Neural progenitor cell (in vitro differentiated cells): Measurements from ENCODE around the gene EED.

ENCODE experiments used
- EZH2 ChIP-seq: fragments of 200-600 bp; sonication (generic); IDR thresholded peaks from 2 replicates; pipeline ENCODE4 v1.6.1; 2017; ENCODE audit warnings: antibody characterized with exemption, mild to moderate bottlenecking, moderate library complexity
- EZH2phosphoT487 ChIP-seq: fragments of 200-600 bp; sonication (generic); IDR thresholded peaks from 2 replicates; pipeline ENCODE4 v1.6.1; 2017; ENCODE audit warnings: antibody characterized with exemption
- TF ChIP-seq, protein P1 (sequence below): fragments of 200-600 bp; sonication (generic); IDR thresholded peaks from 2 replicates; pipeline ENCODE4 v1.5.1; 2017; ENCODE audit warnings: antibody characterized with exemption, mild to moderate bottlenecking

GRCh38 chr11:86211619-86212018 is 32.9 kb upstream of the EED start:
- TF ChIP-seq EZH2 (no peak), EZH2phosphoT487 (no peak)
- TF ChIP-seq, protein P1, sequence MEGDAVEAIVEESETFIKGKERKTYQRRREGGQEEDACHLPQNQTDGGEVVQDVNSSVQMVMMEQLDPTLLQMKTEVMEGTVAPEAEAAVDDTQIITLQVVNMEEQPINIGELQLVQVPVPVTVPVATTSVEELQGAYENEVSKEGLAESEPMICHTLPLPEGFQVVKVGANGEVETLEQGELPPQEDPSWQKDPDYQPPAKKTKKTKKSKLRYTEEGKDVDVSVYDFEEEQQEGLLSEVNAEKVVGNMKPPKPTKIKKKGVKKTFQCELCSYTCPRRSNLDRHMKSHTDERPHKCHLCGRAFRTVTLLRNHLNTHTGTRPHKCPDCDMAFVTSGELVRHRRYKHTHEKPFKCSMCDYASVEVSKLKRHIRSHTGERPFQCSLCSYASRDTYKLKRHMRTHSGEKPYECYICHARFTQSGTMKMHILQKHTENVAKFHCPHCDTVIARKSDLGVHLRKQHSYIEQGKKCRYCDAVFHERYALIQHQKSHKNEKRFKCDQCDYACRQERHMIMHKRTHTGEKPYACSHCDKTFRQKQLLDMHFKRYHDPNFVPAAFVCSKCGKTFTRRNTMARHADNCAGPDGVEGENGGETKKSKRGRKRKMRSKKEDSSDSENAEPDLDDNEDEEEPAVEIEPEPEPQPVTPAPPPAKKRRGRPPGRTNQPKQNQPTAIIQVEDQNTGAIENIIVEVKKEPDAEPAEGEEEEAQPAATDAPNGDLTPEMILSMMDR, result no peak
